ENCODE data around the gene MAP4K4. TPM values are rescaled to one million over a fixed set of nuclear protein-coding genes. Genes with fewer than 3 reads are reported as not detected.
"Not testable (repeated sequence)": the region's sequence is repeated elsewhere in the genome, so short reads cannot be mapped to it uniquely, and the experiment has no call there.

The MAP4K4 gene
- polyA plus RNA-seq, 1 donor from 2014 or later: 9.3 TPM

- not testable (repeated sequence) for H3K4me1 Mint-ChIP-seq, H3K4me3 Mint-ChIP-seq, H3K27me3 Mint-ChIP-seq, H3K36me3 Mint-ChIP-seq, H3K27ac Mint-ChIP-seq
- peaks cover 8 to 15% (median 8%) of the 10 kb centered on the region in 3 donors for H3K9me3 Mint-ChIP-seq
Observed at GRCh38 chr2:101935764-101936163, 238.3 kb downstream of the MAP4K4 start.

- Mint-ChIP-seq H3K36me3 (peaks cover 2% of the 10 kb centered on the region), H3K4me1 (no peaks in the 10 kb centered on the region), H3K27ac (no peak overlapping the region), H3K4me3 (no peak overlapping the region), H3K9me3 (peaks cover under 1 to 11% (median 7%) of the 10 kb centered on the region in 3 donors), H3K27me3 (no peaks in the 10 kb centered on the region)
Observed at GRCh38 chr2:101942851-101943250, 245.3 kb downstream of the MAP4K4 start.

Other genes starting within 250 kb of the MAP4K4 start
- gene RFX8, start 222.6 kb upstream of the MAP4K4 start, polyA plus RNA-seq: not detected

Measured in IgD-negative memory B cell (primary cell).